ENCODE measurements around the gene SLC45A1.
"Not testable (repeated sequence)": the region's sequence is repeated elsewhere in the genome, so short reads cannot be mapped to it uniquely, and the experiment has no call there.

SLC45A1 gene

GRCh38 chr1:8317647-8318381 is at the start of gene SLC45A1:
SLC45A1 (plus strand) TSS chr1:8318114; CDS start chr1:8324330, 6,216 bp downstream.
- DNase-seq = peak; percentile 40

DNA sequence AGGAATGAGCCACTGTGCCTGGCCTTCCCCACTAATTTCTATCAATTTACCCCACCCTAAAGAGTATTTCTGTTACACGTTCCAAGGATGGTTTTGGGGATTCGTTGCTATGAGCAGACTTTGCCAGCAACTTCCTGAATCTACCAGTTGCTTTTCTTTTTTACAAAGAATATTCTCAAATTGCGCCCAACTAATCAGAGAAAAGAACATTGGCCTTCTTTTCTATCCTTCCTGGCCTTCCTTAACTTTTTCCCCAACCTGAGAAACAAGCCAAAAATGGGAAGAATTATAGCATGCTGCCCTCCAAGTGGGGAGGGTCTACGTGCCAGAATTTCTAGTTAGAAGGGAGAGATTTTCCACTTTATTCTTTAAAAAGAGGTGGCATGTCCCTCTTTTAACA is 44.9 kb upstream of the SLC45A1 start:
- no peak for DNase-seq

- no peak for DNase-seq
These were observed 43.6 kb upstream of the SLC45A1 start for GRCh38 chr1:8274352-8274751.

DNA sequence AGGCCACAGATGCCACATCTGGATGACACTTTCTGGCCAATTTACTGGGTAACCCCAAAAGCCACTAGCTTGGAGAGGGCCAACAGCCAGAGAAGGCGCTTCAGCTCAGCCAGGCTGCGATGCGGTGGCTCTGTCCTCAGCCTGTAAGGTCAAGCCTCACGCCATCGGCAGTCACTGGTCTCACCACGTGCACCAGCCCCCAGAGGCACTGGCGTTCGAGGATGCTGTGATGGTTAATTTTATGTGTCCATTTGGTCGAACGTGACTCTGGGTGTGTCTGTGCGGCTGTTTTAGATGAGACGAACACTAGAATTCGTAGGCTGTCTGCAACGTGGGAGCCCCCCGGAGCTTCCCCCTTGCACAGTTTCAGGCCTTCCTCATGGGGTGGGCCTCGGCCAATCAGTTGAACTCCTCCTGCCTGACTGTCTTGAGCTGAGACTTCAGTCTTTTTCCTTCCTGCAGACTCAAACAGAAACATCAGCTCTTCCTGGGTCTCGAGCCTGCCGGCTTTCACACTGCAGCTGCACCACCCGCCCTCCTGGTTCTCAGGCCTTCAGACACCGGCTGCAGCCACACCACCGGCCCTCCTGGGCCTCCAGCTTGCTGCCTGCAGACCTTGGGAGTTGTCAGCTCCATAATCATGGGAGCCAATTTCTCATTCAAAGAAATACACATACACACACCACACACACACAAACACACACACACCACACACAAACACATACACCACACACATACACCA is 41.6 kb upstream of the SLC45A1 start:
- no peak for DNase-seq

GRCh38 chr1:8276932-8277331 is 41.0 kb upstream of the SLC45A1 start:
- DNase-seq = no peak

DNA sequence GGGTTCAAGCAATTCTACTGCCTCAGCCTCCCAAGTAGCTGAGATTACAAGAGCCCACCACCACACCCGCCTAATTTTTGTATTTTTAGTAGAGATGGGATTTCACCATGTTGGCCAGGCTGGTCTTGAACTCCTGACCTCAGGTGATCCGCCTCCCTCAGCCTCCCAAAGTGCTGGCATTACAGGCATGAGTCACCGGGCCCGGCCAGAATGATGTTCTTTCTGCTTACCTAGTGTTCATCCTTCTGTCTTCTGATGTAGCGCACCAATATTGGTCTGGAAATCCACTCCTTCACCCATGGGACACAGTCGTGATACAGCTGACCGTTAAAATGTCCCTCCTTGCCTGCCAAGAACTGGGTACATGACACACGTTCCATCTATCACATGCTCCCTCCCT is 39.2 kb upstream of the SLC45A1 start:
- DNase-seq = not testable (repeated sequence)

DNA sequence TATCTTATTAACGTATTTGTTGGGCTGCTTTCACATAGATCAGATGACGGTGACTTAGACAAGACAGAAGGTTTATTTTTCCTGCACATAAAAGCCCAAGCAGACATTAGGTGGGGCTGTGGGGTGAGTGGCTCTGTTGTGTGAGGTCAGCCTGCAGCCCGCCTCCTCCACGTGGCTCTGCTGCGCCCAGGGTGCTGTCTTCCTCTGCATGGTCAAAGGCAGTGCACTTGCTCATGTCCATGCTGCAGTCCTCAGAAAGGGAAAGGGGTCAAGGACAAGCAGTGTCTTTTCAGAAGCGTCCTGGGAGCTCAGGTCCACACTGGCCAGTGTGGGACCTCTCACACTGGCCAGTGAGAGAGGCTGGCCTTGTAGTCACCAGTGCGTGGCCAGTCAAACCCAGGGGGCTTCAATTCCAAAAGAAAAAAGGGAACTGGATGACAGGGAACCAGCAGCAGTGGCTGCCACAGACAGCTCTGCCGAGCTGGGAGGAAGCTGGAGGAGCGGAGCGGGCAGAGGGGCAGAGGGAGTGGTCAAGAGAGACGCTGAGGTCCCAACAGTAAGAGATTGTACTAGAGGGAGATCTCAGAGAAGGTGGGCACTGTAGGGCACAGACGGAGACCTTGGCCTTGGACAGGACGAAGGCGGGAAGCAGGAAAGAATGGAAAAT is 35.9 kb upstream of the SLC45A1 start:
- no peak for DNase-seq

GRCh38 chr1:8283058-8283884 is 34.6 kb upstream of the SLC45A1 start:
- no peak for DNase-seq

DNA sequence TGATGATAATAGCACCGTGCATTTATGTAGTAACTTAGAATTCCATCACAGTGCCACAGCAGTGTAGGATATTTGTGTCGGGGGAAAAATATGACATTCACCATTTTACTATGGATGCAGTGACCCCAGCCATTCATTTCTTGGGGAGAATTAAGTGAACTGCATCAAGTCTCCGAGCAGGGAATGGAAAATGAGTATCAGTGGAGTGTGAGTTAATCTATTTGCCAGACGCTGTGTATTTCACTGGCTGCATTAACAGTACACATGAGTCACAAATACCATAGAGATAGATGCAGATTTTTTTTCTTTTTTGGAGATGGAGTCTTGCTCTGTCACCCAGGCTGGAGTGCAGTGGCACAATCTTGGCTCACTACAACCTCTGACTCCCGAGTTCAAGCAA is 33.8 kb upstream of the SLC45A1 start:
- no peak for DNase-seq

DNA sequence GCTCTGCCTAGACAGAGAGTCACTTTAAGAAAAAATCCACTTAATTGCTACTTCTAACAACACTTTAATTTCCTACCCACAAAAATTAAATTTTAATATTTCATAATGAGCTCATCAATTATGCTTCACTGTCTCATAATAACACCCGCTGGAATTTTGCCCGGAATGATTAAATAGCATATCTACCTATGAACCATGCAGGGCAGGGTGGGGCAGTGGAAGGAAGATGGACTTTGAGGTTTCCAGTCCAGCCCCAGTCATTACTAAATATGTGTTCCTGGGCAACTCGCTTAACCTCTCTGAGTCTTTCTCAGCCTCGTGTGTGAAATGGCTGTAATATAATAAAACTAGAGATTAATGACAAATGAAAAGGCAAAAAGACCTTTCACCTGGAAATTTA is 32.8 kb upstream of the SLC45A1 start:
- DNase-seq = no peak

DNA sequence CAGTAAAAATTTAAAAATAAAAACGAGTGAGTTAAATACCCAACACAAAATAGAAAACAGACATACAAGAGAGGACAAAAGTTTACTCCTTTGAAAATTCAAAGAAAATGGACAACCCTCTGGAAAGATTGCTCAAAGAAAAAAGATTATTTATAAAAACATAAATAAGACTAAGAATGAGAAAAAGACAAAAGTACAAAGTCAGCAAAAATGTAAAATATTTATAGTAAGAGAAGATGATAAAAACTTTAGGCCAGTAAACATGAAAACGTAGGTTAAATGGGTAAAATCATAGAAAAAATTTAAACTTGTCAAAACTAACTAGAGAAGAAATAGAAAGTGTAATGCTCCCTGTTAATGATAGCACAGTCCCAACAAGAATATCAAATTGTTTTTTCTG is 31.9 kb upstream of the SLC45A1 start:
- no peak for DNase-seq

DNA sequence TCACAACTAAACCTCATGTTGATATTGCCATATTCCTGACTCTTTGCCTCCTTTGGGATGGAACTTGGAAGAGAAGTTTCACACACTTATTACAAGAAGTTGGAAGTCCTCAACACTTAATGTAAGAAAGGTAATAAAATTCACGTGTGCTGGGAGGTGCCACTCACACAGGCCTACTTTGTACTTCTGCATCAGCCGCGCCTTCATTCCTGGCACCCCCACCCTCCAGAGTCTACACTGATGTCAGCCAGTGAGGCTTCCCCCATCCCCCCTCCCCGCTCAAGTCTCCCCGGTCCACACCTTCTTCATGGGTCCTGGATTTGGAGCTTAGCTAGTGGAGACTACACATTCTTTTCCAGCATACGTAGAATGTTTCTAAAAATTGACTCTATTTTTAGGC is 24.8 kb upstream of the SLC45A1 start:
- no peak for DNase-seq

DNA sequence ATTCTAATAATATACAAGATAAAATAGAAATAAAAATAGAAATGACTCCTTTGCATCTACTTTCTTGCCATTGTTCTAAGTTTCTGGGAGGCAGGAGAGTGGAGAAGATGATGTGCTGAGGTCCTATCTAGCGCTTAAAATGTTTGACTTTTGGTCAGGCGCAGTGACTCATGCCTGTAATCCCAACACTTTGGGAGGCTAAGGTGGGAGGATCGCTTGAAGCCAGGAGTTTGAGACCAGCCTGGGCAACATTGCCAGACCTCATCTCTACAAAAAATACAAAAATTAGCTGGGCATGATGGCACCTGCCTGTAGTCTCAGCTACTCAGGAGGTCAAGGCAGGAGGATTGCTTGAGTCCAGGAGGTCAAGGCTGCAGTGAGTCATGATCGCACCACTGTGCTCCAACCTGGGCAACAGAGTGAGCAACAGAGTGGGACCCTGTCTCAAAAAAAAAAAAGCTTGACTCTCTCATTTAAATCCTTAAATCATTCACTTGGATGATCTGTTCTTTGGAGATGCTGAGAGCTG is 24.2 kb upstream of the SLC45A1 start:
- DNase-seq = no peak

GRCh38 chr1:8294170-8294697 is 23.7 kb upstream of the SLC45A1 start:
- DNase-seq = no peak

DNA sequence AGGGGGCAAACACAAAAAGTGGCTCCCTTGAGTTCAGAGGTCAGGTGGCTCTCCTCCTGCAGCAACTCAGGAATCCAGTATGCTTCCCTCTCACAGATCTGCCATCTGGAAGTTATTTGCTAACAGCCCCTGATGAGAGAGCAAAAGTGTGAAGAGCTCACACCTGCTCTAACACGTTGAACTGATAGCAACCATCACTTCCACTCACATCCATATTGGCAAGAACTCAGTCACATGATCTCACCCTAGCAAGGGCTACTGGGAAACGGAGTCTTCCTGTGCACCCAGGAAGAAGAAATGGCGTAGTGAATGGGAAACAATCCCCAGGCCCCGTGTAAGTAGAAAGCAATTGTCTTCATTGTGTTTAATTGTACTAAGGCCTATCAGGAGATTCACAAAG is 20.7 kb upstream of the SLC45A1 start:
- DNase-seq = no peak

GRCh38 chr1:8299963-8300362 is 18.0 kb upstream of the SLC45A1 start:
- no peak for DNase-seq

GRCh38 chr1:8302081-8302956 is 15.6 kb upstream of the SLC45A1 start:
- DNase-seq = no peak

DNA sequence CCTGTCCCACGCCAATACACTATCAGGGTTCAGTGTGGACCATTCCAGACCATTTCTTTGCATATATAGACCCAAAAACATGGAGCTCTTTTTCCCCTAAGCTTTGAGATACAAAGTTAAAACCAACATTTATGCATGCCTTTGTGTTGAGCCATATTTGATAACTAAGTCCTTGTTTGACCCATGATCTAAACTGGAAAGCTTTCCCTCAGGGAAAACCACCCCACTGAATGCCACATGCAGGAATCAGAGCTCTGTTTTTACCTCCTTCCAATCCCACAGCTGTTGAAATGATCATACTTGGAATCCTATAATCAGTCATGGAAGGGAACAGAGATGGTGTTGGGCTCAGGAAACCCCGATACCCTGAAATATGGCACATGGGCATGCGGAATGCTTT is 14.8 kb upstream of the SLC45A1 start:
- DNase-seq = no peak

GRCh38 chr1:8303876-8304275 is 14.0 kb upstream of the SLC45A1 start:
- no peak for DNase-seq

DNA sequence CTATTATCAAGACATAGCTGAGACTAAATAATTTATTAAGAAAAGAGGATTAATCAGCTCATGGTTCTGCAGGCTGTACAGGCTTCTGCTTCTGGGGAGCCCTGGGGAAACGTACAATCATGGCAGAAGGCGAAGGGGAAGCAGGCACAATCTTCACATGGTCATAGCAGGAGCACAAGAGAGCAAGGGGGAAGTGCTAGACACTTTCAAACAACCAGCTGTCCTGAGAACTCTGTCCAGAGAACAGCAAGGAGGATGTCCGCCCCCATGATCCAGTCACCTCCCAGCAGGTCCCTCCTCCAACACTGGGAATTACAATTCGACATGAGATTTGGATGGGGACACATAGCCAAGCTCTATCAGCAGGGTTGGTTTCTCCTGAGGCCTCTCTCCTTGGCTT is 10.3 kb upstream of the SLC45A1 start:
- no peak for DNase-seq

DNA sequence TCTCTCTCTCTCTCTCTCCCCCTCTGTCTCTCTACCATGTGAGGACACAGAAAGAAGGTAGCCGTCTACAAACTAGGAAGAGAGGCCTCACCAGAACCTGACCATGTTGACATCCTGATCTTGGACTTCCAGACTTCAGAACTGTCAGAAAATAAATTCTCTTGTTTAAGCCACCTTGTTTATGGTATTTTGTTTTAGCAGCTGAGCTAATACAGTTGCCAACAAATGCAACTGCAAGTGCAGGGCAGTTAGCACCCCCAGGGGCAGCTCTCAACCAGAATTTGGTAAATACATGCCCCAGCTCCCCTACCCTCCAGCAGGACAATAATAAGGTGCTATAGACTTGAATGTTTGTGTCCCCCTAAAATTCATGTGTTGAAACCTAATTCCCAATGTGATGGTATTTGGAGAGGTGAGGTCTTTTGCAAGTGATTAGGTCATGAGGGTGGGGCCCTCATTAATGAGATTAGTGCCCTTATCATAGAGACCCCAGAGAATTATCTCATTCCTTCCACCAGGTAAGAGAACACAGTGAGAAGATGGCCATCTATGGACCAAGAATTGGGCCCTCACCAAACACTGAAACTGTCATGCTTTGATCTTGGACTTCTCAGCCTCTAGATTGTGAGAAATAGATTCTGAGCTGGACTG is 6.7 kb upstream of the SLC45A1 start:
- no peak for DNase-seq
